Activated naive CD4-positive, alpha-beta T cell (primary cell): ENCODE measurements around the gene KCNG2.

Source experiments
- DNase-seq, 4 experiments: peaks; one replicate each; lab custom pipeline; 2025; lab: John Stamatoyannopoulos, UW

KCNG2 gene

DNA sequence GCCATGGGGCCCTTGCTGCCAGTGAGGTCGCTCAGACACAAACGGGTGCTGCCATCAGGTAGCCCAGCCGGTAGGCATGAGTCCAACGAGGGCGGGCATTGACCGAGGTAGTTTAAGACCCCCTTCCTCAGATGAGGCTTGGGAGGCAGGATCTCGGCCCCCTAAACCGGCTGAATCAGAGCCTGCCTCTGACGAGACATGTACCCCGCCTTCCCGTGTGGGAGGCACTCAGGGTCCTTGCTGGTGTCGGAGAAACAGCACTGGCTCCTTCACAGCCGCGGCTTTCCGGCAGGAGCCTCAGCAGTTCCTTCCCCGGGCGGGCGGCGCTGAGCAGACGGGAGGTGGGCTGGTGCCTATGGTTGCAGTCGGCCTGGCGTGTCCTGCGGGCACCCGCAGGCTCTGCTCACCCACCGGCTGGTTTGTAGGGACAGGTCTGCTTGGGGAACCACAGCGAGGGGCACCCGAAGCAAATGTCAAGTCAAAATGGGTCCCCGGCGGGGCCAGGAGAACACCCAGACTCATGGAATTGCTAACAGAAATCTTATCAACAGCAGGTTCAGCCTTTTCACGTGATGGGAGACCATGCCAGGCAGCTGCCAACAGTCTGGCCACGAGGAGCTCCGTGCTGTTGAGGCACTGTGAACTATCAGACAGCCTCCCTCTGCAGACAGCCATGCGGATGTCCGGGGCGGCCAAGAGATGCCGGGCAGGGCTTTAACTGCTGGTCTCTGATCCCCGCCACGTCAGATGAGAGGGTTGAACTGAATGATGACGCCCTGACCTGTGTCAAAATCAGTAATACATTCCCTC lies 2.8 kb downstream of the KCNG2 start:
- DNase-seq: no peak

- DNase-seq: no peak
Observed at GRCh38 chr18:79801217-79801616, 3.5 kb downstream of the KCNG2 start.

DNA sequence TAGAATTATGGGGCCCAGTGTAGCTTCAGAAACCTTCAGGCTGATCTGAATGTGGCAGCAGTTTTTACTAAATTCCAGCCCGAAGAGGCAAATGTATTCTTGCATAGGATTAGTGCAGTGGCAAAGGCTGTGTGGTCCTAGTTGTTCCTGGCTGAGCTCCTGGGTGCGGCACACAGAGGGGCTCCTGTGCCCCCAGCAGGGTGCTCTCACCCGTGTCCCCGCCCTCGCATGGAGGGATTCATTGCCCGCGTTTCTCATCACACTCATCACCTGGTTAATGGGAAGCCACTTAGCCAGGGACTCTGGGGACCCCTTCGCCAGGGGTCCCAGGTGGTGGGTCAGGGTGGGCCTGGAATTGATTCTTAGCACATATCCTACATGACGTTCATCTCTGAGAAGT lies 3.9 kb downstream of the KCNG2 start:
- DNase-seq: no peak

DNA sequence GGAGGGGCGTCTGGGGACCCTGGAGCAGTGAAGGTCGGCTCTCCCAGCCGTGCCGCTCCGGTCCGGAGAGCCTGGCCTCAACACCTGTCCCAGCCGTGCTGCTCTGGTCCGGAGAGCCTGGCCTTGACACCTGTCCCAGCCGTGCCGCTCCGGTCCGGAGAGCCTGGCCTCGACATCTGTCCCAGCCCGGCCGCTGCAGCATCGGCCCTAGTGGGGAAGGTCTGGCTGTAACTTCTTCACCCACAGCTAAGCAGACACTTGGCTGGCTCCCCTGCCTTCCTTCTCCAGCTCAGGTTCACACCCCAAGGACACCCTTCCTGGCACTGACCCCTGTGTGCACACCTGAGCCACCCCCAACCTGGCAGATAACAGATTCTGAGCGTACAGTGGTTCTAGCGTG lies 4.6 kb downstream of the KCNG2 start:
- no peak for DNase-seq

DNA sequence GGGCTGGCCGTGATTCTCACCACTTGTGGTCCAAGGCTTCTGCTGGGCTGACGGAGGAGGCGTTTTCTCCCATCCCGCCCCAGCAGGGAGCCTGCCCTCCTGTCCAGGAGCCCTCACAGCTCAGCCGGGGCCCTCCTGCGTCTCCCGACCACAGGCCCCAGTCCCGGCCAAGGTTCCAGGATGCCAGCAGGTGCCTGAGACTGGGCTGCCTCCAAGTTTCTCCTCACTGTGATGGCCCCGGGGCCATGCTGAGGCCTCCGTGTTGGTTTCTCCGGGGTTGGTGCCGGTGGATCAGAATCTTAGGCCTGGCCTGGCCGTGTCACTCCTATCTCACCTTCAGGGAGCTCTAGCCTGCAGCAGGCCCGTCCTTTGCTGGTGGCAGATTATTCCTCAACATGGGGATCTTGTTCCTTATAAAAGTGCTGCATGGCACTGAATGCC lies 5.9 kb downstream of the KCNG2 start:
- no peak for DNase-seq

- no peak for DNase-seq
Observed at GRCh38 chr18:79804130-79804787, 6.5 kb downstream of the KCNG2 start.

- no peak for DNase-seq
Observed at GRCh38 chr18:79805211-79805887, 7.6 kb downstream of the KCNG2 start.

- DNase-seq: no peak
Observed at GRCh38 chr18:79805926-79806487, 8.3 kb downstream of the KCNG2 start.

GRCh38 chr18:79806976-79807841 lies 9.5 kb downstream of the KCNG2 start:
- DNase-seq: no peak

DNA sequence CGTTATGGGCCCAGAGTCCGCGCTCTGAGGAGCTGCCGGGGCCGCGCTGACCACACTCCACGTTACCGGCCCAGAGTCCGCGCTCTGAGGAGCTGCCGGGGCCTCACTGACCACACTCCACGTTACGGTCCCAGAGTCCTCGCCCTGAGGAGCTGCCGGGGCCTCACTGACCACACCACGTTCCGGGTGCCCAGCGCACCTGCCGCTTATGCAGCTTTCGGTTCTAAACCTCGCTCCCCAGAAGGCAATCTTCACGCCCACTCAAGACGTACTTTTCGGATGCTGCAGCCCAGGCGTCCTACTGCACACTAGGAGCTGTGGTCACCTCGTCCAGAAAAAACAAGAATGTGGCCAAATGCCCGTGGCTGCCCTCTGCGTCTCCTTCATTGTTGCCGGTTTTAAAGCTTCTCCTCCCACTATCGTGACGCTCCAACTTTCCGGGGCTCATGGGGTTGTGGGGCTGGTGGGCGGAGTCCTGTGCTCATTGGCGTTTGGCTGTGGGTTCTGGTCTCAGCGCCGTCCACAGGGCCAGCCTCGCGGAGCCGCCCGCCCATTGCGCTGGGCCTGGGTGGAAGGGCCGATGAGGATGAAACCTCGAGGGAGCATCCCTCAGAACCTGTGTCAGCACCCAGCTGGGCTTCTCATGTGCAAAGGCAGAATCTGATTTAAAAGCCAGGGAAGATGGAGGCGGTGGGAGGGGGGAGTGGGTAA lies 11.9 kb downstream of the KCNG2 start:
- no peak for DNase-seq

GRCh38 chr18:79812052-79812451 lies 14.3 kb downstream of the KCNG2 start:
- no peak for DNase-seq

GRCh38 chr18:79814373-79814772 lies 16.6 kb downstream of the KCNG2 start:
- DNase-seq: no peak

- no peak for DNase-seq
Observed at GRCh38 chr18:79815657-79816056, 17.9 kb downstream of the KCNG2 start.

DNA sequence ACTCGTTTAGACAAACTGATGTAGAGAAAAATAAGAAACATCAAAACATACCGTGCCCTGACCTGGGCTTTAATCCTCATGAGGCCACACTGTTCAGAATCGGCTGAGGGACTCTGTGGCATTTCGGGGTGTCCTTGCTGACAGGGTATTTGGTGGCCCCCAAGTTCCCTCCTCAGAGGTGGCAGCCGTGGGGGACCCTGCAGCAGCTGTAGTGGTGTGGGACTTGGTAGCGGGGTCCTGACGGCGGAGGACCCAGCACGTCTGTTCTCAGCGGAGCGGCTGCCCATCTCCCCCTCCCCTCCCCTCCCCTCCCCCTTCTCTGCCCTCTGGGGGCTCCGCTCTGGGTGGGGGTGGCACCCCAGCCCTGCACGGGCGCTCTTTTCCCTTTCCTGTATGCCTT lies 18.4 kb downstream of the KCNG2 start:
- DNase-seq: no peak

DNA sequence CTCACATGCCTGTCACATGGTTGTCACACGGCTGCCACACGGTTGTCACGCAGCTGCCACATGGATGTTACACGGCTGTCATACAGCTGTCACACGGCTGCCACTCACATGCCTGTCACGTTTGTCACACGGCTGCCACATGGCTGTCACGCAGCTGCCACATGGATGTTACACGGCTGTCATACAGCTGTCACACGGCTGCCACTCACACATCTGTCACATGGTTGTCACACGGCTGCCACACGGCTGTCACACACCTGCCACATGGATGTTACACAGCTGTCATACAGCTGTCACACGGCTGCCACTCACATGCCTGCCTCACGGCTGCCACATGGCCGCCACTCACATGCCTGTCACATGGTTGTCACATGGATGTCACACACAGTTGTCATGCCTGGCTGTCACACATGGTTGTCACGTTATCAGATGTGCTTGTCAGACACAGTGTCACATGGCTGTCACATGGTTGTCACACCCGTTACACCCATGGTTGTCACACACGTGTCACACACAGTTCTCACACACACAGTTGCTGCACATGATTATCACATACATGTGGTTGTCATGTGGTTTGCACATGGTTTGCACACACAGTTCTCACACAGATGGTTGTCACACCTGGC lies 19.4 kb downstream of the KCNG2 start:
- no peak for DNase-seq

DNA sequence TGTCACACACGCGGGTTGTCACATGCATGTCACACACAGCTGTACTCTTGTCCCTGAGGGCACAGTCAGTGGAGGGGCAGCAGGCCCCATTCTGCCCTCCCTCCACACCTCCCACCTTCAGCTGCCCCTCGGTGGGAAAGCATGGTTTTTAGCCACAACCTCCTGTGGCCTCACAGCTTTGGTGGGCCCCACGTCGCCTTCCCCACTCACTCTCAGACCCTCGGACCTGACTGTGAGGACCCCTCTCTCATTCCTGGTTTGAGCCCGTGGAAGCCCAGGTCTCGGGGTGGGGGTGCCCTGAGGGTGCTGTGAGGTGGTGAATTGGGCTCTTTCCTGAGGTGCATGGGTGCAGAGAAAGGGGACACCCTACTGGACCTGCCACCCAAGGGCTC lies 19.9 kb downstream of the KCNG2 start:
- DNase-seq: no peak

DNA sequence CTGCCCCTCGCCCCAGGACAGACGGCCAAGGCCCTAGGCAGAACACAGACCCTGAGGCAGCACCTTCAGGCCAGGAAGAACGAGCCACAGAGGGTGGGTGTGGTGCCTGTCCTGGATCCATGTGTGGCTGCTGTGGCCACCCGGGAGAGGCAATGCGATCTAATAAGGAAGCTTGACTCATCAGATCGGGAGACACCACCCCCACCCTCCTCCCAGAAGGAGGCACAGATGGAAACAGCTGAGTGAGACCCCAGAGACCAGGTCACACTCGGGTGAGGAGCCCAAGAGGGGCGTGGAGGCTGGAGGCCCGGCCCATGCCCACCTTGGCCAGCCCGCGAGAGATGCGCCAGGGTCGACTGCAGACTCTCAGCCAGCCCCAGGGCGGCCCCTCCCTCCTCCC lies 20.3 kb downstream of the KCNG2 start:
- no peak for DNase-seq

DNA sequence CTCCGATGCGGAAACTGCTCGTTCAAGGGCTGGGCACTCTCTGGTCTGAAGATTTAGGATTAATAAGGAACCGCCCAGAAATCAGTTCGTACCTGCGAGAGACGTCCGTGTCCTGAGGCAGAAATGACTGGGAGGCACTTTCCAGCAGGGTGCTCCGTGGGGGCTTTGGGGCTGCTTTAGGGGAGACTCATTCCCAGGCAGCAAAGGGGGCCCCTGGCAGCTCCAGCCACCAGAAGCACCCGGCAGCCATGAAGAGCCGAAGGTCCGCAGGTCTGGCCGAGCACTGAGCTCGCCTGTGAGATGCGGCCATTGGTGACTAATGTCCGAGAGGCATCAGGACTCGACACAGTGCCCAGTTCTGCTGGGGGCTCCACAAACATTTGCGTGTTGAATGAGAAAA lies 20.9 kb downstream of the KCNG2 start:
- no peak for DNase-seq

DNA sequence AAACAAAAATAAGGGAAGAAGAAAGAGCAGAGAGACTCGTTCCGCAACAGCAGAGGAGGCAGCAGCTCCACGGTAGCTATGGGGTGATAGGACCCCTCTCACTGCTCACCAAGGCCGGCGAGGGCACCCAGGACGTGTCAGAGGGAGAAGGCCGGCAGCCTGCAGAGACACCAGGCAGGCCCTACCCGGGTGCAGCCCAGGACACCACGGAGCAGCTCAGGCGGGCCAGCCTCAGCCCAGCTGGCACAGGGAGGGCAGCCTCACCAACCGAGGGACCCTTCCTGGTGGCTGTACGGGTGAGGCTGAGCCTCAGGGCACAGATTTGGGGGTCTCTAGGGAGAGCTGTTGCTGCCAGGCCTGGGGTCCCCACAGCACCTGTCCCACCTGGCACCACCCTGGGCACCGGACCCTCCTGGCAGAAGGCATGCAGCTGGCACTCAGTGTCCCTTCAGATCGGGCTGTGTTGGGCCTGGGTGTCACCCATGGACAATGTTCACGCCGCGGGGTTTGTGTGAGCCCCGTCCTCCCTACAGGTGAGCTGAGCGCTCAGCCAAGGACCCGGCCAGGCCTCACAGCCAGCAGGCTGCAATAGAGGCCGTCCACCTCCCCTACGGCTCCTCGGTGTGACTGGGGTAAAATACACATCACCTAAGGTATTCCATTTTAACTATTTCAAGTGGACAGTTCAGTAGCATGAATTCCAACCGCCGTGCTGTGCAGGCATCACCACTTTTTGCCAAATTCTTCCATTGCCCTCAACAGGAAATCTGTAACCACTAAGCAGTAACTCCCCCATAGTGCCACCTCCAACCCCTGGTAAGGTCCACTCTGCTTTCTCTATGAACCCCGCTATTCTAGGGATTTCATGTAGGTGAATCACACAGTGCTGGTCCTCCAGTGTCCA lies 21.6 kb downstream of the KCNG2 start:
- no peak for DNase-seq

- no peak for DNase-seq
Observed at GRCh38 chr18:79819968-79820351, 22.2 kb downstream of the KCNG2 start.
